Placental pericyte (primary cell): ENCODE data around the gene PCDHGB1. TPM values are rescaled to one million over a fixed set of nuclear protein-coding genes. Genes with fewer than 3 reads are reported as not detected.

ENCODE experiments used
- total RNA-seq: library from RNA; depleted of rRNA; stranded (reverse); fragments of >200 nt; gene quantifications from 2 replicates; pipeline ENCODE4 v1.2.3, GENCODE V29; 2012

PCDHGB1 gene
- 1.8 and 1.9 TPM in 2 replicates for total RNA-seq

DNA sequence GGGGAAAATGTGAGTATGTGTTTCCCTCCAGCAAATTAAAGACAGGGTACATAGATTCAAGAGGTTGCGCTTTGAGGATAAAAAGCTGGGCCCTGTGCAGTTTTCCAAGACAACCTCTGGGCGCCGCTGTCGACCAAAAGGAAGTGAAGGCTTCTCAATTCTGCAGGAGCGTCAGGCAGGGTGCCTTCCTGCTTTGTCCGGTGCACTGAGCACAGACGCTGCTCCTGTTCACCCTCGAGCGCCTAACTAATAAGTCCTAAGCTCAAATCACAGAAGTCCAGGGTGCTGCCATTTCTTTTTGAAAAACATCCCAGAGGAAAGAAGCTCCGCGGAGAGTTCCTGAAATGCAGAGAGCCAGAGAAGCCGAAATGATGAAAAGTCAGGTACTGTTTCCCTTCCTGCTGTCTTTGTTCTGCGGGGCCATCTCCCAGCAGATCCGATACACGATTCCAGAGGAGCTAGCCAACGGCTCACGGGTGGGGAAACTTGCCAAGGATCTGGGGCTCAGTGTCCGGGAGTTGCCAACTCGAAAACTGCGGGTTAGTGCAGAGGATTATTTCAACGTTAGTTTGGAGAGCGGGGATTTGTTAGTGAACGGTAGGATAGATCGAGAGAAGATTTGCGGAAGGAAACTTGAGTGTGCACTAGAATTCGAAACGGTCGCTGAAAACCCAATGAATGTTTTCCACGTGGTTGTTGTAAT is at the start of gene PCDHGB1:
Gene PCDHGB1 (plus strand): TSS at position 183 of the 703 bp plus-strand sequence. CDS start 162 bp downstream, at position 345.

DNA sequence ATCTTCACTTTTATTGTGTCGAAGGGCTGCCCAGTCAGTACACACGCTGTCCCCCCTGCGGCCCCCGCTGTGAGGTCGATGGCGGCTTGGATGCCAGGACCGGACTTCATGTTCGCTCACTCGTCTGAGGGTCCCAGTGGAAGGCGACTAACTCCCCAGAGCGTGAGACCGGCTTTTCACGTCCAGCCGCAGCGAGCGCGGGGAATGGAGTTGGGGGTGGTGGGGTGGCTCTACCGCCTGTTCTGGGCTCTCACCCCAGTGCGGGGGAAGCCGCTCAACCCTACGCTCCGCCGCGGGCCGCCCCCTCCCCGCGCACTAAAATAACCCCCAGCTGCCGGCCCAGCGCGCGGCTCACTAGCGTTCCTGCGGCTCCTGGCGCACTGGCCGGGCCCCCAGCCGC is 46.1 kb upstream of the PCDHGB1 start, which contains the start of gene SLC25A2:
Gene SLC25A2 (minus strand): TSS at position 294 of the 400 bp plus-strand sequence. CDS start 184 bp downstream, at position 110.

GRCh38 chr5:141320225-141321169 is 29.4 kb upstream of the PCDHGB1 start, which contains the start of gene TAF7:
TAF7 (minus strand) TSS chr5:141320784; CDS start chr5:141320044, 740 bp downstream.

GRCh38 chr5:141330299-141331080 is 19.4 kb upstream of the PCDHGB1 start, which contains the start of gene PCDHGA1:
PCDHGA1 (plus strand) TSS chr5:141330514.

GRCh38 chr5:141338538-141339306 is 11.2 kb upstream of the PCDHGB1 start, which contains the start of gene PCDHGA2:
PCDHGA2 (plus strand) TSS chr5:141338760.

GRCh38 chr5:141343242-141343952 is 6.5 kb upstream of the PCDHGB1 start, which contains the start of gene PCDHGA3:
PCDHGA3 (plus strand) TSS chr5:141343829; CDS start chr5:141344034, 205 bp downstream.

GRCh38 chr5:141354900-141355469 is 5.1 kb downstream of the PCDHGB1 start, which contains the start of gene PCDHGA4:
PCDHGA4 (plus strand) TSS chr5:141355021; CDS start chr5:141355108, 87 bp downstream.

DNA sequence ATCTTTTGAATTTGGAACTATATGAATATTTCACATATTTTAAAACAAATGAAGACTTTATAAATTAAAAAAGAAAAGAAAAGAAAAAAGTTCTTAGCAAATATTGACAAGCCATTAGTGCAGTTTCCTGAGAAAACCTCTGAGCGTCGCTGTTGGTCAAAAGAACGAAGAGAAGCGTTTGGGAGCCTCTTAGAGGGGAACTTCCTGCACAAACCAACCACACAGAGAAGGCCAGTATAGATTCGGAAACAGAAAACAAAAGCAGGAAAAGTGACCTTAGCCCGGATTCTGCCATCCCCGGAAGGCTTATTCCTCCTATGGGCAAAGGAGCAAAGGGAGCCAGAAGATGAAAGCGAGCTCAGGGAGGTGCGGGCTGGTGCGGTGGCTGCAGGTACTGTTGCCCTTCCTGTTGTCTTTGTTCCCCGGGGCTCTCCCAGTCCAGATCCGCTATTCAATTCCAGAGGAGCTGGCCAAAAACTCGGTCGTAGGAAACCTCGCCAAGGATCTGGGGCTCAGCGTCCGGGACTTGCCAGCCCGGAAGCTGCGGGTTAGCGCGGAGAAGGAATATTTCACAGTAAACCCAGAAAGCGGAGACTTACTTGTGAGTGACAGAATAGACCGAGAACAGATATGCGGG is 10.0 kb downstream of the PCDHGB1 start, which contains the start of gene PCDHGB2:
Gene PCDHGB2 (plus strand): TSS at position 205 of the 637 bp plus-strand sequence. CDS start 142 bp downstream, at position 347.

DNA sequence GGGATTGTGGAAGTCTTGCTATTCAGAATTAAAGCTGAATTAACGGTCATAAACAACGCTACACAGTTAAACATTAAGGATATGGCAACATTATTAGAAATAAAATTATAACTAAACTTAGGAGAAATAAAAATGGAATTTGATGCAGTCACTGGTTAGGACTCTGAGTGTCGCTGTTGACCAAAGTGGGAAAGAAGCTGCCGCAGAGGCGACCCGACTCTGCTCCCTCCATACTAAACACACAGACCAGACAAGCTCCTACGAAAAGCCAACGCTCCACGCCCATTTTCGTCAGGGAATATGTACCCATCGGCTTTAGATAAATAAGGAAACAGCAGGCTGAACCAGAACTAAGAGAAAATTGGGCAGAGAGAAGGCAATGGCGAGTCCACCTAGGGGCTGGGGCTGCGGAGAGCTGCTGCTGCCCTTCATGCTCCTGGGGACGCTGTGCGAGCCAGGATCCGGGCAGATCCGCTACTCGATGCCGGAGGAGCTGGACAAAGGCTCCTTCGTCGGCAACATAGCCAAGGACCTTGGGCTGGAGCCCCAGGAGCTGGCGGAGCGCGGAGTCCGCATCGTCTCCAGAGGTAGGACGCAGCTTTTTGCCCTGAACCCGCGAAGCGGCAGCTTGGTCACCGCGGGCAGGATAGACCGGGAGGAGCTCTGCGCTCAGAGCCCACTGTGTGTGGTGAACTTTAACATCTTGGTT is 14.2 kb downstream of the PCDHGB1 start, which contains the start of gene PCDHGA5:
Gene PCDHGA5 (plus strand): TSS at position 211 of the 709 bp plus-strand sequence. CDS start 169 bp downstream, at position 380.

GRCh38 chr5:141369994-141370848 is 20.3 kb downstream of the PCDHGB1 start, which contains the start of gene PCDHGB3:
PCDHGB3 (plus strand) TSS chr5:141370242; CDS start chr5:141370395, 153 bp downstream.

DNA sequence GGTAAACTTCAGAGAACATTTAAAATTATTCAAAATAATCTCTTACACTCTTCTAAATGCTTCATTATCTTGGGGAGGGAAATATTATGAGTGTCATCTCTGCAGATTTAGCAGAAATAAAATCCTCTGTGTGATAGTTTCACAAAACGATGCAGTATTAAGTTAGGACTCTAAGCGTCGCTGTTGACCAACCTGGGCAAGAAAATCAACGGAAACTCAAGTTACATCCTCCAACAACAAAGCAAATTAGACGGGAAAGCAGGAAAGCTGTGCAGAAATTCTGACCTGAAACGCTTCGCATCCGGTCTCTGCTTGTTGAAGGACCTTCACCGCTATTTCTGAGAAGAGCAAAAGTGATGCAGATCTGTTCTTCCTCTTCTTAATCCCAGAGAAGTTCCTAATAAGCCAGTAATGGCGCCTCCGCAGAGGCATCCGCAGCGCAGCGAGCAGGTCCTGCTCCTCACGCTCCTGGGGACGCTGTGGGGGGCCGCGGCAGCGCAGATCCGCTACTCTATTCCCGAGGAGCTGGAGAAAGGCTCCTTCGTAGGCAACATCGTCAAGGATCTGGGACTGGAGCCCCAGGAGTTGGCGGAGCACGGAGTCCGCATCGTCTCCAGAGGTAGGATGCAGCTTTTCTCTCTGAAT is 23.9 kb downstream of the PCDHGB1 start, which contains the start of gene PCDHGA6:
Gene PCDHGA6 (plus strand): TSS at position 219 of the 645 bp plus-strand sequence. CDS start 193 bp downstream, at position 412.

GRCh38 chr5:141382469-141383294 is 32.8 kb downstream of the PCDHGB1 start, which contains the start of gene PCDHGA7:
PCDHGA7 (plus strand) TSS chr5:141382742; CDS start chr5:141382900, 158 bp downstream.

DNA sequence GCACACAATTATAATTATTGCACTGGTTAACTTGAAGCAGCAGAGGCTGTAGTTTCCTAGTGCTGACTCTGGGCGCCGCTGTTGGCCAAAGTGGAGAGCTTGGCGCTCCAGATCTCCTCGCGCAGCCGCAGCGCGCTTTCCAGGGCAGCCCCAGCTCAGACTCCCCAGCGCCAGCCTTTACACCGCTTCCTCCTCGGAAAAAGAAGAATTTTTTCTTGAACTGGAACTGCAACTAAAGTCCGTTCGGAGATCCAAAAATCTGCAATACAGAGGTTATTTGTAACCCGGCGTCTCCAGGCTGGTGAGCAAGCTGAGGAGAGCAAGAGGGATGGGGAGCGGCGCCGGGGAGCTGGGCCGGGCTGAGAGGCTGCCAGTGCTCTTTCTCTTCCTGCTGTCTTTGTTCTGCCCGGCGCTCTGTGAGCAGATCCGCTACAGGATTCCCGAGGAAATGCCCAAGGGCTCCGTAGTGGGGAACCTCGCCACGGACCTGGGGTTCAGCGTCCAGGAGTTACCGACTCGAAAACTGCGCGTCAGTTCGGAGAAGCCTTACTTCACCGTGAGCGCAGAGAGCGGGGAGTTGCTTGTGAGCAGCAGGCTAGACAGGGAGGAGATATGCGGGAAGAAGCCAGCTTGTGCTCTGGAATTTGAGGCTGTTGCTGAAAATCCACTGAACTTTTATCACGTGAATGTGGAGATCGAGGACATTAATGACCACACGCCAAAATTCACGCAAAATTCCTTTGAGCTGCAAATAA is 37.8 kb downstream of the PCDHGB1 start, which contains the start of gene PCDHGB4:
Gene PCDHGB4 (plus strand): TSS at position 142 of the 755 bp plus-strand sequence. CDS start 187 bp downstream, at position 329.

GRCh38 chr5:141392429-141393198 is 42.7 kb downstream of the PCDHGB1 start, which contains the start of gene PCDHGA8:
PCDHGA8 (plus strand) TSS chr5:141392633; CDS start chr5:141392814, 181 bp downstream.

